Panc1 (cell line): Measurements from ENCODE around the gene HOMER2. TPM values are rescaled to one million over a fixed set of nuclear protein-coding genes. Genes with fewer than 3 reads are reported as not detected.

ENCODE experiments used
- ATAC-seq: fragments of 200-7000 bp; cut with Tn5 transposase; 2 replicates; pipeline ENCODE4 v1.9.1; 2020; ENCODE audit warnings: mild to moderate bottlenecking, moderate library complexity
- BruUV-seq: library from RNA; stranded (reverse); fragments of 400-500 nt; replicated peaks from 2 replicates; lab custom pipeline; 2021; lab: Mats Ljungman, UMichigan
- CTCF ChIA-PET: fragments of 300-600 bp; sonication (Branson Sonifier 250); formaldehyde crosslinking; loops from one replicate; lab custom pipeline; 2022; ENCODE audit warnings: antibody characterized with exemption; lab: Charles Lee
- POLR2A ChIA-PET: fragments of 300-600 bp; sonication (Branson Sonifier 250); formaldehyde crosslinking; loops from one replicate; lab custom pipeline; 2022; ENCODE audit warnings: antibody characterized with exemption; lab: Charles Lee
- DNase-seq: peaks from one replicate; pipeline ENCODE4 v3.0.0-alpha.2; 2010; ENCODE audit warnings: low read depth, low spot score
- H3K27ac ChIP-seq: 2 replicates; pipeline ENCODE4 v1.5.1; 2011; ENCODE audit warnings: mild to moderate bottlenecking, low read length, inconsistent platforms
- H3K27me3 ChIP-seq: fragments of 200-500 bp; sonication (Bioruptor generic); 2 replicates; pipeline ENCODE4 v1.6.0; 2014; ENCODE audit warnings: low read length, inconsistent platforms; ENCODE audit not compliant: control insufficient read depth, insufficient read depth
- H3K36me3 ChIP-seq: fragments of 200-500 bp; sonication (Bioruptor generic); 2 replicates; pipeline ENCODE4 v1.5.1; 2014; ENCODE audit warnings: inconsistent platforms, mild to moderate bottlenecking, low read length, moderate library complexity; ENCODE audit not compliant: control insufficient read depth, insufficient read depth
- H3K4me1 ChIP-seq: 2 replicates; pipeline ENCODE4 v1.5.1; 2011; ENCODE audit warnings: inconsistent platforms, mild to moderate bottlenecking, low read length, moderate library complexity; ENCODE audit not compliant: control insufficient read depth, insufficient read depth
- H3K4me3 ChIP-seq, 2 experiments: 2 replicates each; pipeline ENCODE4 v1.5.1; 2011 to 2012; ENCODE audit warnings: low read depth in 2 of 2, low read length in 2 of 2, mild to moderate bottlenecking in 2 of 2, inconsistent platforms in 1 of 2, moderate library complexity in 1 of 2
- H3K9me3 ChIP-seq: fragments of 200-500 bp; sonication (Bioruptor generic); 2 replicates; pipeline ENCODE4 v1.5.1; 2014; ENCODE audit warnings: low read depth, mild to moderate bottlenecking, inconsistent platforms, low read length, moderate library complexity; ENCODE audit not compliant: control insufficient read depth, insufficient read depth
- CTCF ChIP-seq: fragments of 450-650 bp; IDR thresholded peaks from 2 replicates; pipeline ENCODE4 v1.5.1; 2017; ENCODE audit warnings: mild to moderate bottlenecking
- POLR2AphosphoS5 ChIP-seq: IDR thresholded peaks from 2 replicates; pipeline ENCODE4 v1.6.1; 2012; ENCODE audit warnings: mild to moderate bottlenecking, low read depth, low read length, moderate library complexity
- REST ChIP-seq, 2 experiments: IDR thresholded peaks; 2 replicates each; pipeline ENCODE4 v1.6.1; 2011 to 2012; ENCODE audit warnings: low read depth in 2 of 2, control low read depth in 1 of 2, low read length in 1 of 2, mild to moderate bottlenecking in 1 of 2, moderate library complexity in 1 of 2; ENCODE audit not compliant: insufficient read depth in 1 of 2
- SIN3A ChIP-seq: IDR thresholded peaks from 2 replicates; pipeline ENCODE4 v1.6.1; 2012; ENCODE audit warnings: low read depth, mild to moderate bottlenecking, low read length, moderate library complexity, borderline replicate concordance; ENCODE audit not compliant: insufficient read depth
- TCF7L2 ChIP-seq: IDR thresholded peaks from 2 replicates; pipeline ENCODE4 v1.6.1; 2011; ENCODE audit warnings: mild to moderate bottlenecking, low read depth, low read length, inconsistent platforms
- in situ Hi-C: cut with HindIII; loops from 2 replicates; pipeline ENCODE4 v1.10.0; 2016; ENCODE audit warnings: low sequenced_read_pairs, low pct_unique_long_range_greater_than_20kb
- intact Hi-C: fragments of 100-400 bp; cut with micrococcal nuclease; formaldehyde crosslinking; loops from one replicate; pipeline ENCODE4 v1.10.0; 2022; ENCODE audit not compliant: unreplicated experiment
- total RNA-seq: library from RNA; stranded (reverse); gene quantifications from one replicate; pipeline ENCODE4 v1.2.1, GENCODE V29; 2021; ENCODE audit not compliant: unreplicated experiment

HOMER2 gene
- total RNA-seq, 1 experiment from 2014 or later = 35.9 TPM

GRCh38 chr15:82831894-82832600, 120.5 kb downstream of the HOMER2 start:
- peaks cover 16% of the 10 kb centered on the region for H3K4me1 ChIP-seq
- H3K36me3 ChIP-seq = peaks cover 30% of the 10 kb centered on the region
- no TSS peak for BruUV-seq
- TF ChIP-seq CTCF = no peak
- no peak for TF ChIP-seq TCF7L2
- no peak for TF ChIP-seq REST (IDR thresholded peaks at IDR 0.05; ENCODE audit: insufficient read depth in 1 of 2, low read depth in 2 of 2, low read length in 1 of 2)
- TF ChIP-seq SIN3A = no peak
- TF ChIP-seq POLR2AphosphoS5 = no peak
- ATAC-seq (no peak), DNase-seq (no peak)
- intact Hi-C loops (no loop called here), in situ Hi-C loops (no loop called here)
- no peaks in the 10 kb centered on the region for H3K27me3 ChIP-seq
- no peaks in the 10 kb centered on the region for H3K9me3 ChIP-seq
- ChIA-PET CTCF (no interaction called here), POLR2A (no interaction called here)
- H3K4me3 ChIP-seq = no peak overlapping the region
- H3K27ac ChIP-seq = no peak overlapping the region

GRCh38 chr15:82830427-82831173, 121.9 kb downstream of the HOMER2 start:
- intact Hi-C loops (no loop called here), in situ Hi-C loops (no loop called here)
- DNase-seq (no peak), ATAC-seq (no peak)
- ChIA-PET POLR2A (no interaction called here), CTCF (no interaction called here)
- no TSS peak for BruUV-seq
- Histone ChIP-seq H3K4me3 (no peak overlapping the region), H3K27me3 (no peaks in the 10 kb centered on the region), H3K9me3 (no peaks in the 10 kb centered on the region), H3K36me3 (peaks cover 39% of the 10 kb centered on the region), H3K27ac (no peak overlapping the region), H3K4me1 (peaks cover 16% of the 10 kb centered on the region)
- TF ChIP-seq POLR2AphosphoS5 (no peak), TCF7L2 (no peak), SIN3A (no peak), REST (IDR thresholded peaks at IDR 0.05; ENCODE audit: insufficient read depth in 1 of 2, low read depth in 2 of 2, low read length in 1 of 2) (no peak), CTCF (no peak)
